ENCODE measurements around the gene SEMA5A.

DNA sequence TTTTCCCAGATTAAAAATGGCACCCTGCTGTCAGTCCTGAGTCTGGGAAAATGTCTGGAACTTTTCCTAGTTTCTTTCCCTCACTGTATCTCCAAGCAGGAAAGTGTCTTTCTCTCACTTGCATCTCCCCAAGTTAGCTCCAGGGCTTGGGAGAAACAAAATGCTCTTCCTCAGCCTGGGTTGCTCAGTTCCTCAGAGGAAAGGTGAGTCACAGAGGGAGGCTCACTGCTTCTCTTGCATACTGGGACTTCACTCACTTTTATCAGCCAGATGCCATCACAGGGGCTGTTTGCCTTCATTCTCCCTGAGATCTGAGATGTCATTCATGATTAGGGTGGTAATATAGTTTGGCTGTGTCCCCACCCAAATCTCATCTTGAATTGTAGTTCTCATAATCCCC, 519.9 kb downstream of the SEMA5A start:
- no peak for TF ChIP-seq EZH2 (IDR thresholded peaks at IDR 0.05; ENCODE audit: low read length)
- TF ChIP-seq, protein P1, sequence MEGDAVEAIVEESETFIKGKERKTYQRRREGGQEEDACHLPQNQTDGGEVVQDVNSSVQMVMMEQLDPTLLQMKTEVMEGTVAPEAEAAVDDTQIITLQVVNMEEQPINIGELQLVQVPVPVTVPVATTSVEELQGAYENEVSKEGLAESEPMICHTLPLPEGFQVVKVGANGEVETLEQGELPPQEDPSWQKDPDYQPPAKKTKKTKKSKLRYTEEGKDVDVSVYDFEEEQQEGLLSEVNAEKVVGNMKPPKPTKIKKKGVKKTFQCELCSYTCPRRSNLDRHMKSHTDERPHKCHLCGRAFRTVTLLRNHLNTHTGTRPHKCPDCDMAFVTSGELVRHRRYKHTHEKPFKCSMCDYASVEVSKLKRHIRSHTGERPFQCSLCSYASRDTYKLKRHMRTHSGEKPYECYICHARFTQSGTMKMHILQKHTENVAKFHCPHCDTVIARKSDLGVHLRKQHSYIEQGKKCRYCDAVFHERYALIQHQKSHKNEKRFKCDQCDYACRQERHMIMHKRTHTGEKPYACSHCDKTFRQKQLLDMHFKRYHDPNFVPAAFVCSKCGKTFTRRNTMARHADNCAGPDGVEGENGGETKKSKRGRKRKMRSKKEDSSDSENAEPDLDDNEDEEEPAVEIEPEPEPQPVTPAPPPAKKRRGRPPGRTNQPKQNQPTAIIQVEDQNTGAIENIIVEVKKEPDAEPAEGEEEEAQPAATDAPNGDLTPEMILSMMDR (optimal IDR thresholded peaks at IDR 0.05 in 1 of 3, IDR thresholded peaks at IDR 0.05 in 1 of 3, conservative IDR thresholded peaks at IDR 0.05 in 1 of 3; ENCODE audit: extremely low read depth in 1 of 3, insufficient read depth in 2 of 3, low read length in 3 of 3), result no peak

Data from keratinocyte (primary cell).